GM19240 (cell line): Measurements from ENCODE around the gene UROC1.
"Not testable (repeated sequence)": the region's sequence is repeated elsewhere in the genome, so short reads cannot be mapped to it uniquely, and the experiment has no call there.

ENCODE experiments used
- DNase-seq: peaks from one replicate; pipeline ENCODE4 v3.0.0; 2011; ENCODE audit warnings: low spot score; ENCODE audit not compliant: insufficient read length

The UROC1 gene

GRCh38 chr3:126547721-126548120 is 30.1 kb upstream of the UROC1 start:
- no peak for DNase-seq

DNA sequence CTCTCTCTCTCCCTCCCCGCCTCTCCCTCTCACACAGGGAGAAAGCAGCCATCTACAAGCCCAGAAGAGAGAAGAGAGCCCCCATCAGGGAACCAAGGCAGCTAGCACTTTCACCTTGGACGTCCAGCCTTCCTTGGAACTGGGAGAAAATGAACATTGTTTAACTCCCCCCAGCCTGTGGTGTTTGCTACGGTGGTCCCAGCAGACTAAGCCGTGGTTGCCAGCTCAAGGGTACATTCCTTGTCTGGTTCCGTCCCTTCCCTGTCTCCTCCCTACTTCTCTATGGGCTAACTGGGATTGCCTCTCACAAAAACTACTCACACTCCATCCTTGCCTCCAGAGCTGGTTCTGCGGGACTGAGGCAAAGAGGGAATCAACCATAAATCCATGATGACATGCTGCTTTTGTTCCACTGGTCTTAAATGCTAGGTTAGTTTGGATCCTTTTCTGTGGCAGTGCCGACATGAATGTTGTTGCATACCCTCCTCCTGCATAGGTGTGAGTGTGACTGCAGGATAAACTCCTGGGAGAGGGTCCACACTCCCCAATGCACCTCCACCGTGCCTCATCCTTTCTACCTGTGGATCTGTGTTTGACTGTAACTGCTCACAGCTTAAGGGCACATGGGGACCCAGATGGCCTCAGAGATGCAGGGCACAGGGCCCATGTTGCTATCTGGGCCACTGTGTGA is 29.1 kb upstream of the UROC1 start:
- no peak for DNase-seq

GRCh38 chr3:126546013-126546412 is 28.4 kb upstream of the UROC1 start:
- DNase-seq: no peak

DNA sequence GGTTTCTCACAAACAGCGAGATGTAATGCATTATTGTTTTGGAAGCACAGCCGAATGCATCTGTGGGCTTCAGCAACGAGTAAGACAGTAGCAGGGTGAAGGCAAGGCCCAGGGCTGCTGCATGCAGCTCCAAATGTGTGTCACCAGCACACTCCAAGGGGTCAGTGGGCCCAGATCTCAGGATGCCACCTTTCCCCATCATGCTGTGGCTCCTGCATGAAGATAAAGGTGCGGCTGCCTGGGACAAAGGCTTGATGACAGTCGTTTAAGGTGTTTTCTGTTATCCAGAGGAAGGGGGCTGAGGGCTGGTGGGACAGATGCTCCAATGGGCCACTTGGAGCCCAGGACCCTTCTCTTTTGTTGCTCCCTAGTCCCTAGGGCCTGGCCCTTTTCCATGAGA is 28.0 kb upstream of the UROC1 start:
- DNase-seq: no peak

DNA sequence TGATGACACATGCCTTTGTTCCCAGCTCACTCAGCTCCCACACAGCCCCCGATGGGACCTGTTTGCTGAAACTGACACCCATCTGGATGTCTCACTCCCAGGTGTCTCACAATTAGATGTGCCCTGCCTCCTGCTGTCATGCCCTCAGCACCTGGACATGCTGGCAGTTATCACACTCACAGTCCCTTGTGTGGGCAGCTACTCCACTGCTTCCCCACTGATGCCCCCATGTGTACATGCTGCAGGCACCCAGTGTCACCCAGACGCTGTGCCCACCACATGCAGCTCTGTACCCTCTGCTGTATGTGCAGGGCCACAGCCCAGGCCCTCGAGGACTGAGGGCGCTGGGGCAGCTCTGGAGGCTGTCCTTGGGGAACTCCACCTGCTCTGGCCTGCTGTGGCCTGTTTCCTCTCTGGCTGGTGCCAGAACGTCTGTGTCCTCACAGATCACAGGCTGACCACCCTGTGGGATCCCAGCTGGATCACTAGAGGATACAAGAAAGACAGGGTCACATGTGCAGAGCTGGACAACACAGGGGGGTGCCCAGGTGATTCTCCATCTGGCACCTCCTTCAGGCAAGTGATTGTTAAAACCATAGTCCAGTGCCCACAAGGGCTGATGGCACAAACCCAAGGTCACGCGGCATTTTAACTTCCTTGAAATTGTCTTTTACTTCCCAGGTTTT is 27.2 kb upstream of the UROC1 start:
- DNase-seq: no peak

GRCh38 chr3:126543457-126544061 is 26.0 kb upstream of the UROC1 start:
- no peak for DNase-seq

DNA sequence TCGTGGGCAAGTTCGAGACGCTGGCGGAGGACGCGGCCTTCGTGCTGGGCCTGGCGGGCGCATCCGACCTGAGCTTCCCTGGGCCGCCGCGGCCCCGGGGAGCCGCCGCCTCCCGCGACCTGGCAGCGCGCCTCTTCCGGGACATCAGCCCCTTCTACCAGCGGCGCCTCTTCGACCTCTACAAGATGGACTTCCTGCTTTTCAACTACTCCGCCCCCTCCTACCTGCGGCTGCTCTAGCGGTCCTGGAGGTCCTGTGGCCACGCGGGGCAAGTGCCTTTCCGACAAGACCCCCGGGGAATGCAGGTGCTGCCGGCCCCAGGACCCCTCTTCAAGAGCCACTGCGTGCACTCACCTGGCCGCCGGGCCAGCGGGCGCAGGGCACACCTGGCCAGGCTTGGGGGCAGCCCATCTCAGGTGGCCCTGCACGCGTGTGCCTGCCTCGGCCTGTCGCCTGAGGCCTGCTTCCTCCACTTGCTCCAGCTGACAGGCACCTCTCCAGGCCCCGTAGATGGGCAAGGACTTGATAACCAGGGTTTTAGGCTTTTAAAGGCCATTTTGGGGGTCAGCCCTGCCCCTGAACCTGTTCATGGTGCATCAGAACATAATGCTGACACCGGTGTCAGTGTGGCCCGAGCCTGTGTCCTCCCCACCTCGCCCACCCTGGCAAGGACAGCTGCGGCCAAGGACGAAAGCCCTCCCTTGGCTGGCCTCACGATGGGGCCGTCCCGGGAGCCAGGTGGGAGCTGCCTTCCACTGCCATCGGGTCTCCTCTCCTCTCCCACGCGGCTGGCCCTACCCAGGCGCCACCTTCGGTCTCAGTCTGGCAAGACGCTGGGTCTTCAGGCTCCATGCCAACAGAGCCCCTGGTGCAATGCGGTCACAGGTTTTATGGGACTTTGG is 25.0 kb upstream of the UROC1 start:
- DNase-seq: no peak

- DNase-seq: no peak
Observed at GRCh38 chr3:126541628-126542339, 24.2 kb upstream of the UROC1 start.

DNA sequence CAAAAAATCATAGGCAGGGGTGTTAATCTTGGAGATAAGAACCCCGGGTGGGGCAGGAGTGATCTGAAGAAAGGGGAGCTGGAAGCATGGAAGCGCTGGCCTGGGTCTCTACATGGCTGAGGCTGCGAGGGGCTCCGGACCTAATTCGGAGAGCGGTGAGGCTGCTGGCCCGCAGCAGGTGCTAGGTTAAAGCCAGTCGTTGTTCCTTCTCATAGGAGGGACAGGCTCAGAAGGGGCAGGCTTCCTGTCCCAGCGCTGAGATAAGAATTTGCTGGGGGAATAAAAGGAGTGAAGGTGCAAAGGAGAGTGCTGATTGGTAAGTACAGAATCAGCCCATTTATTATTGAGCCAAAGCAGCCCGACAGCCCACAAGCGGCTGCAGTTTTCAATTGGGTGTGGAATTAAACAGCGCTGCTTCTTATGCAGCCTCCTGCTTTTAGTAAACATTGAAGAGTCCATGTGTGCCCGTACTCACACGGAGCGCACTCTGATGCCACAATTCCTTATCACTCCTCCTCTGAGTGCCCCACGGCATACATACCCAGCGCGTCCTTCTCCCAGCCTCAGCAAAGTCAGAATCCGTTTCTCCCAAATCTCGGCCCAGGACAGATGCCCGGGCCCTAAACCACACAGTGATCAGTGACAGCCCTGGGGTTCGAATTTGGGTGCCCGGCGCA is 23.5 kb upstream of the UROC1 start:
- DNase-seq: no peak

- DNase-seq: no peak
Observed at GRCh38 chr3:126540342-126540849, 22.8 kb upstream of the UROC1 start.

- no peak for DNase-seq
Observed at GRCh38 chr3:126539558-126540250, 22.1 kb upstream of the UROC1 start.

DNA sequence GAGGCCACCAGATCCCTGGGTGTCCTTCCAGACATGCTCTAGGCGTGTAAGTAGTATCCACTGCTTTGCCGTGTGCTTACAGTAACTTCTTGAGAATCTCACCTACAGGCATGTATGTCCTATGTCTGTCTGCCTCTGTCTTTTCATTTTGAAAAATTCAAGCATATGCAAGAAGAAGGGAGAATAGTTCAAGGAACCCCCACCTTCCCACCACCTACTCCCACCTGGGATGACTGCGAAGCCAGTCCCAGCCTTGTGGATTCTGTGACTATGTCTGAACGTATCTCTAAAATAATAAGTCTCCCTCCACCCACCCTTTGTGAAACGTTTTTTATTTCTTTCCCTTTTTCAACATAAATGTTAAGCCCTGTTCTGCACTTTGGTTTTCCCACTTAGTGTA is 21.4 kb upstream of the UROC1 start:
- no peak for DNase-seq

DNA sequence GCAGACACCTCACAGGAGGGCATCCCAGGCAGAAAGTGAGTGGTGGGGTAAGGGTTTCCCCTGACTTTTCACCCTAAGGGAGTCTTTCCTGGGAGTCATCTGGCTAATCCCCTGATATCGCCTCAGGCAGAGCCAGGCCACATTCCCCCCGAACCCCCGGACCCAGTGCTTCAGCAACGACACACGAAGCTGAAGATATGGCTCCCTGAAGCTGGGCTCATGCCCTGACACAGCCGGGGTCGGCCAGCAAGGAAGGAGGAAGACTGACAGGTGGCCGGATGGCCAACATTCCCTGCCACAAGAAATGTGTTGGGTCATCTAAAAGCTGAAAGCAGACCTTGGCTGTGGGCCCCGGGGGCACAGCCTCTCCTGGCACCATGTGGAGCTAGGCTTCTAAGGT is 20.7 kb upstream of the UROC1 start:
- DNase-seq: no peak

GRCh38 chr3:126537730-126538281 is 20.2 kb upstream of the UROC1 start:
- no peak for DNase-seq

GRCh38 chr3:126537116-126537729 is 19.6 kb upstream of the UROC1 start:
- DNase-seq: no peak

DNA sequence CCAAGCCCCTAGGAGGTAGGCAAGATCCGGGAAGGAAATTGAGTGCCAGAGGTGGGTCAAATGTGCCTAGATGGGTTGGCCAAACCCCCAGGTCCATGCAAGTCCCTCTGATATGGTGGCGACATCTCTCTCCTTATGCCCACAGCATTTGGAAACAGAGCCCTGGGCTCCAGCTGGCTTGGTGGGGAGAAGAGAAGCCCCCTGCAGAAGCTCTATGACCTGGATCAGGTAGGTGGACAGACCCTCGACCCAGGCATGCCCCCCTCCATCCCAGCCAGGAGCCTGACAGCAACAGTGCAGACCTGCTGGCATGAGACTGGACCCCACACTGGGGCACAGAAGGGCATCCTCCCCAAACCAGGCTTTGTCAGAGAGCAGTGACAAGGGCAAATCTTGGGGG is 18.6 kb upstream of the UROC1 start:
- no peak for DNase-seq

- DNase-seq: no peak
Observed at GRCh38 chr3:126535636-126536035, 18.1 kb upstream of the UROC1 start.

GRCh38 chr3:126534716-126535115 is 17.1 kb upstream of the UROC1 start:
- DNase-seq: not testable (repeated sequence)

DNA sequence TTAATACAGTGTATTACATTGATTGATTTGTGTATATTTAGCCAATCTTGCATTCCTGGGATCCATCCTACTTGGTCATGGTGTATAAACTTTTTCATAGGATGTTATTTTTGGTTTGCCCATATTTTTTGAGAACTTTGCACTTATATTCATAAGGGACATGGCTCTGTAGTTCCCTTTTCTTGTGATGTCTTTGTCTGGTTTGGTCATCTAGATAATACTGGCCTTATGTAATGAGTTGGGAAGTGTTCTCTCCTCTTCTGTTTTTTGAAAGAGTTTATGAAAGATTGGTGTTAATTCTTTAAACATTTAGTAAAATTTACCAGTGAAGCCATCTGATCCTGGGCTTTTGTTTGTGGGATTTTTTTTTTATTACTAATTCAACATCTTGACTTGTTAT is 15.9 kb upstream of the UROC1 start:
- no peak for DNase-seq
